Islet of Langerhans (tissue), 1 donor: Measurements from ENCODE around the gene BLCAP.
"Not testable (repeated sequence)": the region's sequence is repeated elsewhere in the genome, so short reads cannot be mapped to it uniquely, and the experiment has no call there.

Experiments used
- FAIRE-seq: peaks from one replicate; lab custom pipeline; 2011; peaks lifted over from hg19 to GRCh38; lab: Jason Lieb, UNC

Gene BLCAP

GRCh38 chr20:37556538-37556937 is 28.9 kb upstream of the BLCAP start:
- no peak for FAIRE-seq

GRCh38 chr20:37554721-37555298 is 27.1 kb upstream of the BLCAP start:
- FAIRE-seq, result not testable (repeated sequence)

DNA sequence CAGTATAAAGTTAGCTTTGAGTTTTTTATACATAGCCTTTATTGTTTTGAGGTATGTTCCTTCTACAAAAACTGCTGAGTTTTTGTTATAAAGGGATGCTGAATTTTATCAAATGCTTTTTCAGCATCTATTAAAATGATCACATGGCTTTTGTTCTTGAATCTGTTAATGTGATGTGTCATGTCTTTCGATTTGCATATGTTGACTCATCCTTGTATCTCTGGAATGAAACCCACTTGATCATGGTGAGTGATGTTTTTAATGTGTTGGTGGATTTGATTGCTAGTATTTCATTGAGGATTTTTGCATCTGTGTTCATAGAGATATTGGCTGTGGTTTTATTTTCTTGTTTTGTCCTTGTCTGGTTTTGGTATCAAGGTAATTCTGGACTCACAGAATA is 24.7 kb upstream of the BLCAP start:
- FAIRE-seq, result no peak

DNA sequence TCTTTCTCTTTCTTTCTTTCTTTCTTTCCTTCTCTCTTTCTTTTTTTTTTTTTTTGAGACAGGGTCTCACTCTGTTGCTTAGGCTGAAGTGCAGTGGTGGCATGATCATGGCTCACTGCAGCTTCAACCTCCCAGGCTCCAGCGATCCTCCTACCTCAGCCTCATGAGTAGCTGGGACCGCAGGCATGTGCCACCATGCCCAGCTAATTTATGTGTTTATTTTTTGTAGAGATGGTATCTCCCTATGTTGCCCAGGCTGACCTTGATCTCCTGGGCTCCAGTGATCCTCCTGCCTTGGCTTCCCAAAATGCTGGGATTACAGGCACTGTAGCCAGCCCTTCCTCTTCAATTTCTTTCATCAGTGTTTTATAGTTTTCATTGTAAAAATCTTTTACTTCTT is 24.0 kb upstream of the BLCAP start:
- not testable (repeated sequence) for FAIRE-seq

DNA sequence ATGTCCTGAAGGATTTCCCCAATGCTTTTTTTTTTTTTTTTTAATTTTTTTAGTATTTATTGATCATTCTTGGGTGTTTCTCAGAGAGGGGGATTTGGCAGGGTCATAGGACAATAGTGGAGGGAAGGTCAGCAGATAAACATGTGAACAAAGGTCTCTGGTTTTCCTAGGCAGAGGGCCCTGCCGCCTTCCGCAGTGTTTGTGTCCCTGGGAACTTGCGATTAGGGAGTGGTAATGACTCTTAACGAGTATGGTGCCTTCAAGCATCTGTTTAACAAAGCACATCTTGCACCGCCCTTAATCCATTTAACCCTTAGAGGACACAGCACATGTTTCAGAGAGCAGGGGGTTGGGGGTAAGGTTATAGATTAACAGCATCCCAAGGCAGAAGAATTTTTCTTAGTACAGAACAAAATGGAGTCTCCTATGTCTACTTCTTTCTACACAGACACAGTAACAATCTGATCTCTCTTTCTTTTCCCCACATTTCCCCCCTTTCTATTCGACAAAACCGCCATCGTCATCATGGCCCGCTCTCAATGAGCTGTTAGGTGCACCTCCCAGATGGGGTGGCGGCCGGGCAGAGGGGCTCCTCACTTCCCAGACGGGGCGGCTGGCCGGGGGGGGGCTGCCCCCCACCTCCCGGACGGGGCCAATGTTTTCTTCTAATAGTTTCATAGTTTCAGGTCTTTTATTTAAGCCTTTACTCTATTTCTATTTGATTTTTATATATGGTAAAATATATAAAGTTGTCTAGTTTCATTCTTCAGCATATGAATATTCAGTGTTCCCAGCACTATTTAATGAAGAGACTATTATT is 22.6 kb upstream of the BLCAP start:
- not testable (repeated sequence) for FAIRE-seq

DNA sequence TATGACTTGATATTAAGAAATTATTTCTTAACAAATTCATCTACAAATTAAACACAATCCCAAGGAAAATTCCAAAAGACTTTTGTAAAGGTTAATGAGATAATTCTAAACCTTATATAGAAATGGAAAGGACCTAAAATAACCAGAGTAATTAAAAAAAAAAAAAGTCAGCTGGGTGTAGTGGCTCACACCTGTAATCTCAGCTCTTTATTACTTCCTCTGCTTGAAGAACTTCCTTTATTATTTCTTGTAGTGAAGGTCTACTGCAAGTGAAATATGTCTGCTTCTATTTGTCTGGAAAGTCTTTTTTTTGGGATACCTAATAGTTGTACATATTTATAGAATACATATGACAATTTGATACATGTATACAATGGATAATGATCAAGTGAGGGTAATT is 20.2 kb upstream of the BLCAP start:
- FAIRE-seq, result no peak

DNA sequence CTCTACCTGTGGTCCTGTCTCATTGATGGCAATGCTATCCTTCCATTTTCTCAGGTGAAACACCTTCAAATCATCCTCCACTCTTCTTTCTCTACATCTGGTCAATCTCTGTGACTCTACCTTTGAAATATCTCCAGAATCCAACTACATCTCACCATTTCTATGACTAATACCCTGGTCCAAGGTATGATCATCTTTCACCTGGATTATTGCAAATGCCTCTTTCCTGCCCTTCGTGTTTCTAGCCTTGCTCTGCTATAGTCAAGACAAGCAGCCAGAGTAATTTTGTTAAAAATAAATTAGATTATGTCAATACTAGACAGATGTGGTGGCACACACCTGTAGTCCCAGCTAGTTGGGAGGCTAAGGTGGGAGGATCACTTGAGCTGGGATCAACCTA is 17.8 kb upstream of the BLCAP start:
- FAIRE-seq, result no peak

GRCh38 chr20:37544386-37544785 is 16.7 kb upstream of the BLCAP start:
- no peak for FAIRE-seq

DNA sequence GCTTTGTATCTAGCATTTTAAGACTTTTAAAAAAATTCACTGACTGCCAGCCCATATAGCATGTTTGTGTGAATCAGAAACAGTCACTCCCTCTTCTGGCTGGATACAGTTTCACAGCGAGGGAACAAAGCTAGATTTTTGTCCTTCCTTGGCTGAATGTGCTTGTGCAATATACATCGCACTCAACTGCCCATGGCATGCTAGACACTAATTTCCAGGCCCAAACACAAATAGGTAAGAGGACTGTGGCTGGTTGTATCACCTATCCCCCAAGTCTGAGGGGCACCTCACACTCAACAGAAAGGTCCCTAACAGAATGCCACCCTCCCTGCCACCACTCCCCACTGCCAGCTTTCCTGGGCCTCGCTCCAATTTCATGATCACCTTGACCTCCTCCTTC is 16.2 kb upstream of the BLCAP start:
- FAIRE-seq, result no peak

DNA sequence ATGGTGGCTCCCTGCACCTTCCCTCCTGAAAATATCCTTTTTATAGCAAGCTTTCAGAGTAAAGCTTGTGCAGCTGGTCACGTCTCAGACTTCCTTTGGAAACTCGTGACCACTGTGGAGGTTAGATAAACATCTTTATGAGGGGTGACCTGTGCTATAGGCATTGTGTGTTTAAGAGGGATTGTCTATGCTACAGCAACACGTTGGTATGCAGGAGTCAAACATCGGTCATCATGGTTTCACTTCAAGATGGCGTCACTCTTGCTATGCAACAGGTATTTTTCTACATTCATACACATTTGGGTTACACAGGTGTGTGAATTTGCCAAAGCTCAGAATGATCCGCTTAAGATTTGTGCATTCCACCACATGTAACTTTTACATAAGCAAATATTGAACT is 14.6 kb upstream of the BLCAP start:
- no peak for FAIRE-seq

DNA sequence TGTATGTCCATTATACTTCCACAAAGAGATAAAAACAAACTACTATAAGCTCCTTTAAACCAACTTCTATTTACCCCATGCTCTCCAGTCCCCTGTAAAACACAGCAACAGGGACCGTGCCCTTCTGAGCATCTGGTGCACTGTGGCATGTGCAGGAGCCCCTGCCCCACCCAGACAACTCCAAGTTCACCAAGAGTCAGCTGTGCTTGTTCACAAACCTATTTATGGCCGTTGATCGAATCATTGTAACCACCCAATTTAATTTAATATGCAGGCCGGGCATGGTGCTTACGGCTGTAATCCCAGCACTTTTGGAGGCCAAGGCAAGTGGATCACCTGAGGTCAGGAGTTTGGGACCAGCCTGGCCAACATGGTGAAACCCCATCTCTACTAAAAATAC is 13.7 kb upstream of the BLCAP start:
- no peak for FAIRE-seq

GRCh38 chr20:37540838-37541237 is 13.2 kb upstream of the BLCAP start:
- not testable (repeated sequence) for FAIRE-seq

DNA sequence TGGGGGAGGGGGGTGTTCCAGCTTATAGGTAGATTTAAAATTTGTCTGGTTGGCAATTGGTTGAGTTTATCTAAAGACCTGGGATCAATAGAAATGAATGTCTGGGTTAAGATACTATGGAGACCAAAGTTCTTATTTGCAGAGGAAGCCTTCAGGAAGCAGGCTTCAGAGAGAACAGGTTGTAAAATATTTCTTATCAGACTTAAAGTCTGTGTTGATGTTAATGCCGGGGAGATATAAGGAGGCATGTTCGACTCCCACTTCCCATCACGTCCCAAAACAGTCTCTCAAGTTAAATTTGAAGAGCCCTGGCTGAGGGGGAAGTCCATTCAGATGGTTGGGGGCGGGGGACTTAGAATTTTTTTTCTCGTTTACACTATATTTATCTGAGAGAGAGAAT is 12.3 kb upstream of the BLCAP start:
- no peak for FAIRE-seq

DNA sequence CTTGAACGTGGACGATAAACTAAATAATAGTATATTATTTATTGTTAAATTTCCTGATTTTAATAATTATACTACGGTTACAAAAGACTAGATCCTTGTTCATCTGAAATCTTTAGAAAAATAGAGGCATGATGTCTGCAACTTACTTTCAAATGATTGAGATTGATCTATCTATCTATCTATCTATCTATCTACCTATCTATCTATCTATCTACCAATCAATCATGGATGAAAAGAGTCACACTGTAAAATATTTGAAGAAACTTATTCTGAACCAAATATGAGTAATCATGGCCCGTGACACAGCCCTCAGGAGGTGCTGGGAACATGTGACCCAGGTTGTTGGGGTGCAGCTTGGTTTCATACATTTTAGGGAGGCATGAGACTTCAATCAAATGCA is 11.7 kb upstream of the BLCAP start:
- no peak for FAIRE-seq

GRCh38 chr20:37538003-37538402 is 10.3 kb upstream of the BLCAP start:
- no peak for FAIRE-seq

DNA sequence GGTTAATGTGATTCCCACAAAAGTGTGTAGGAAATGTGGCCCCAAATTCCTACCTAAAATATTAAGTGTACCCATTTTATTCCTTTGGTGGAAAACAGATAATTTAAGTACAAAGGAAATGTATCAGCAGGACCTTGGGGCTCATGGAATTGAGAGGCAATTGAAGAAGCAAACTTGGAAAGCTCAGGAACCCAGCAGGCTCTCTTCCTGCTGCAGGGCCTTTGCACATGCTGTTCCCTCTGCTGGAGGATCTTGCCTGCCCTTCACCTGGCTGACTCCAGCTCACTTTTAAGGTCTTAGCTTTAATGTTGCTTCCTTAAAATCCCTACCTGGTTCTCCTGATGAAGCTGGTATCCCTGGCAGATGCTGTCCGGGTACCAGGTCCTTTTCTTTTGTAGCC is 9.8 kb upstream of the BLCAP start:
- no peak for FAIRE-seq

DNA sequence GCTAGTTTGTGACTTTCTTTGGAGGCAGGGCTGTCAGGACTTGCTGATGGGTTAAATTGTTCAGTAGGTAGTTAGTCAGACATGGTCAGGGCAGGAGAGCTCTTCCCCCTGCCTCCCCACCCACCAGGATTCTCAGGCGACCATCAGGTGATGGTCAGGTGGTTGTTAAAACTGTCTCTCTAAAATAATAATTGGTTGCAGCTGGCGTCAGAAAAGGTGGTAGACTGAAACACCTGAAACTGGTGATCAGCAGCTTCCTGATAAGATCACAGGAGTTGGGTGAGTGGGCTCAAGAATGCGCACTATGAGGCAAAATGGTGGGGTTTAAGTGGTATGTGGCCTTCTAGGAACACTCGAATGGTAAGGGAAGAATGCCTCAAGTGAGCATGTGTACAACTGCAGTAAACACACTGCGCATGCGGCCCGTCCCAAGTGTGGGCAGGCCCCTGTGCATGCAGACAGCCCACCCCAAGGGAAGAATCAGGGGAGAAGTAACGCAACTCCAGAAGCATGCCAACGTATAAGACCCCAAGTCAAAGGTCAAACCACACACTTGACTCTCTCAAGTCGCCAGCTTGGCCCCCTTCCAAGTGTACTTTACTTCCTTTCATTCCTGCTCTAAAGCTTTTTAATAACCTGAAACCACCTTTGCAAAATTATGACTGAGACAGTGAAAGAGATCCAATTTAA is 7.9 kb upstream of the BLCAP start:
- FAIRE-seq, result no peak

DNA sequence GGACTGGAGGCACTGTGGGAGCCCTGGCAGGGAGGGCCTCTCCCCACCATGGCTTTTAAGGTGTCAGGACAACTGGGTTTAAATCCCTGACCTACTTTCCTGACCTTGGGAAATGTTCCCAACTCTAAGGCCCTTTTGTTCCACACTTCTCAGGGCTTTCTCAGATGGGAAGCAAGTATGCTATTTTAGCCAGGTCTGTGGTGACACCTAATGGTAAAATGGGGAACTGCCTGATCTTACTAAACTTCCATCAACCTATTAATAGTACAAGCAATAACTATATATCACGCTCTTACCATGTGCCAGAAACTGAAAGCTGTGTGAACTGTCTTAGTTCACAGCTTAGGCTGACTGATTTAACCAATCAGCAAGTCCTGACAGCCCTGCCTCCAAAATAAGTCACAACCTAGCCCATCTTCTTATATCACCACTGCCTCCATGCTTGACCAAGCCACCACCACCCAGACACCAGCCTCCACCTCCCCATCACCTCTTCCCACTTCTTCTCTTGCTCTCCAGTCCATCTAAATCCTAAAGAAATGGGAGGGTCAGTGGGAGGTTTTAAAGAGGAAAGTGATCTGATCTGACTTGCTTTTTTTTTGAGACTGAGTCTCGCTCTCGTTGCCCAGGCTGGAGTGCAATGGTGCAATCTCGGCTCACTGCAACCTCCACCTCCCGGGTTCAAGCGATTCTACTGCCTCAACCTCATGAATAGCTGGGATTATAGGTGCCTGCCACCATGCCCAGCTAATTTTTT is 6.9 kb upstream of the BLCAP start:
- FAIRE-seq, result peak; percentile 99

DNA sequence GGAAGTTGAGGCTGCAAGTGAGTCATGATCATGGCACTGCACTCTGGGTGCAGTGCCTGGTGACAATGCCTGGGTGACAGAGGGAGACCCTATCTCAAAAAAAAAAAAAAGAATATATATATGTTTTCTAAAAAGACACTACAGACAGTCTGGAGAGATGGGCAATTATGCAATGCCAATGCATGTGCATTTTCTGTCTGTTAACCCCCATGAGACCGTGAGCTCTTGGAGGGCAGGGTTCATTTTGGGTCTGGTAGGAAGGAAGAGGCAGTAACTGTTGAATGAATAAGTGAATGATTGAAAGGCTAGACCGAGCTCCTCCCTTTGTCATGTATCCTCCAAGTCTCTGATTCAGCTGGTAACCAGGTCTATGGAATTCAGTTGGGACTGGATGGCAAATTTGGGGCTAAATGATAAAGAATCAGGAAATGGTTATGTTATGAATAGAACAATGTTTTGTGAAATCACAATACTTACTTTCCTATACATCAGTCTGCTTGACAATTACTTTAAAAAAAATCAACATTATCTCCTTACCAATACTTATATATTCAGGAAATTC is 5.6 kb upstream of the BLCAP start:
- no peak for FAIRE-seq

GRCh38 chr20:37531856-37532255 is 4.2 kb upstream of the BLCAP start:
- no peak for FAIRE-seq

DNA sequence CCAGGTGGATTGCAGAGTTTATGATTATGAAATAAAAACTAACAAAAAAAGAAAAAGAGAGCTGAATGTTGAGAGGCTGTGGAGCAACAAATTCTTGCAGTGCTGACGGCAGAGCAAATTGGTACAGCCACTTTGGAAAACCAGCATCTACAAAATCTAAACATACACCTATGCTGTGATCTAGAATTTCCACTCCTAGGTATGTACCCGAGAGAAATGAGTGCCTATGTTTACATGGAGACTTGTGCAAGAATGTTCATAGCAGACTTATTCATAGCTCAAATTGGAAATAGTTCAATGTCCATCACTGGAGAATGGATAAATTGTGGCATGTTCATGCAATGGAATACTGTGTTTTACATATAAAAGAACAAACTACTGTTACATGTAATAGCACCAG is 3.0 kb upstream of the BLCAP start:
- no peak for FAIRE-seq

GRCh38 chr20:37529968-37530600 is 2.4 kb upstream of the BLCAP start:
- FAIRE-seq, result no peak
